Measurements from ENCODE around the gene CUX1. TPM values are rescaled to one million over a fixed set of nuclear protein-coding genes. Genes with fewer than 3 reads are reported as not detected.

Gene CUX1
- total and polyA plus RNA-seq, 2 donors (not counting 1 experiment from before 2014, with no cell fraction given), result 22.7 to 38.1 TPM

DNA sequence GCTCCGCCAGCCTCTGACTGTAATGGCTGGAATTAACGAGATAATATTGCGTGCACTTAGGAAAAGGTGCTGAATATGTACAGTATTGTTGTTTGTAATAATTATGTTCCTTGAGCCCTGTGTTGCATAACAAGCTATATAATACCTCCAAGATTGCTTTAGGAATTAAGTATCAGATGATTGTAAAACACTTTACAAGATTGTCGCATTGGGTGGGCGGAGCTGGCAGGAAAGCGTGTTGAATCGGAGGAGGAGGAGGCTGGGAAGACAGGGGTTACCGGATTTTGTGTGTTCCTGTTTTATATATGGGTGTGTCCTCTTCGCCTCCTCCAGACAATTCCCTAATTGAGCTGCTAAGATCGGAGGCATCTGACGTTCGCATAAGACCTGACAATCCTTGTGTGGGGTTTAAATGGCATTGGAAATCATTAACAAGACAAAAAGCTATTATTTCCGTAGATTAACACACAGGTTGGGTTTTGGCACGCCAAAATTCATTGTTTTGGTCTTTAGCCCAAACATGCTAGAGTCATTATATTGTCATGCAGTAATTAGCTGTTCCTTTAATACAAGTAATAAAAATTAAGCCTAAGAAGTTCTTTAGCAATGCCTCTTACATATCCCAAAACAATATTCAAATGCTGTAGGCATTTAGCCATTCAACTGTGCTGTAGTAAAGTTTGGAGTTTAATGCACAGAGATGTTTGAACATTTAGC is 276.3 kb downstream of the CUX1 start:
- Histone ChIP-seq H3K27ac (ENCODE audit: insufficient read depth, low read length) (no peak overlapping the region), H3K9me3 (ENCODE audit: control insufficient read depth, insufficient read depth, low read depth, low read length) (no peaks in the 10 kb centered on the region), H3K4me1 (ENCODE audit: control insufficient read depth, extremely low read depth, insufficient read depth, low read length) (no peaks in the 10 kb centered on the region), H3K4me2 (ENCODE audit: extremely low read depth, insufficient read depth, low read length) (no peak overlapping the region), H3K79me2 (ENCODE audit: control insufficient read depth, insufficient read depth, low read length) (no peaks in the 10 kb centered on the region), H3K4me3 (replicated peaks in 1 of 4; ENCODE audit: control extremely low read depth in 1 of 4, insufficient read depth in 1 of 4, low read depth in 3 of 4, low read length in 4 of 4) (no peak overlapping the region), H3K9ac (ENCODE audit: insufficient read depth, low read length) (no peak overlapping the region), H4K20me1 (ENCODE audit: control insufficient read depth, extremely low read depth, insufficient read depth, low read length) (no peaks in the 10 kb centered on the region), H2AFZ (ENCODE audit: low read length) (no peak overlapping the region), H3K36me3 (ENCODE audit: control insufficient read depth, insufficient read depth, low read length) (no peaks in the 10 kb centered on the region), H3K27me3 (ENCODE audit: control insufficient read depth, insufficient read depth, low read length) (no peaks in the 10 kb centered on the region)
- no peak for DNase-seq (ENCODE audit: low read depth in 2 of 2)
- TF ChIP-seq, protein P1, sequence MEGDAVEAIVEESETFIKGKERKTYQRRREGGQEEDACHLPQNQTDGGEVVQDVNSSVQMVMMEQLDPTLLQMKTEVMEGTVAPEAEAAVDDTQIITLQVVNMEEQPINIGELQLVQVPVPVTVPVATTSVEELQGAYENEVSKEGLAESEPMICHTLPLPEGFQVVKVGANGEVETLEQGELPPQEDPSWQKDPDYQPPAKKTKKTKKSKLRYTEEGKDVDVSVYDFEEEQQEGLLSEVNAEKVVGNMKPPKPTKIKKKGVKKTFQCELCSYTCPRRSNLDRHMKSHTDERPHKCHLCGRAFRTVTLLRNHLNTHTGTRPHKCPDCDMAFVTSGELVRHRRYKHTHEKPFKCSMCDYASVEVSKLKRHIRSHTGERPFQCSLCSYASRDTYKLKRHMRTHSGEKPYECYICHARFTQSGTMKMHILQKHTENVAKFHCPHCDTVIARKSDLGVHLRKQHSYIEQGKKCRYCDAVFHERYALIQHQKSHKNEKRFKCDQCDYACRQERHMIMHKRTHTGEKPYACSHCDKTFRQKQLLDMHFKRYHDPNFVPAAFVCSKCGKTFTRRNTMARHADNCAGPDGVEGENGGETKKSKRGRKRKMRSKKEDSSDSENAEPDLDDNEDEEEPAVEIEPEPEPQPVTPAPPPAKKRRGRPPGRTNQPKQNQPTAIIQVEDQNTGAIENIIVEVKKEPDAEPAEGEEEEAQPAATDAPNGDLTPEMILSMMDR (conservative IDR thresholded peaks at IDR 0.05 in 1 of 2, IDR thresholded peaks at IDR 0.05 in 1 of 2; ENCODE audit: low read depth in 1 of 2, low read length in 2 of 2), result no peak

DNA sequence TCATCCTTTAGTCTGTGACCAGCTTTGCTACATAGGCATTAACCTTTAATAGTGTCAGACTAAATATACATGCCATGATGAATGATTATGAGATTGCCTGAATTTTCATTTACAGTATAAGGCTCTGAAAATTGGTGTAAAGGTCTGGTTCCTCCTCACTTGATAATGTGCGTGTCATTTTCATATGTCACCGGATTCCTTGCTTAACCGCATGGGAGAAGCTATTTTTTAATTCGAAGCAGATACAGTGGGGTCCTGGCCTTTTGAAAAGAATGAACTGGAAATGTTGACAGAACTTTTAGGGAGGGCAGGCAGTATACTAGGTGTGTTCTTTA is 276.9 kb downstream of the CUX1 start:
- no peaks in the 10 kb centered on the region for H3K4me1 ChIP-seq (ENCODE audit: control insufficient read depth, extremely low read depth, insufficient read depth, low read length)
- no peaks in the 10 kb centered on the region for H4K20me1 ChIP-seq (ENCODE audit: control insufficient read depth, extremely low read depth, insufficient read depth, low read length)
- H3K4me2 ChIP-seq (ENCODE audit: extremely low read depth, insufficient read depth, low read length), result no peak overlapping the region
- no peak overlapping the region for H3K4me3 ChIP-seq (replicated peaks in 1 of 4; ENCODE audit: control extremely low read depth in 1 of 4, insufficient read depth in 1 of 4, low read depth in 3 of 4, low read length in 4 of 4)
- no peak overlapping the region for H3K27ac ChIP-seq (ENCODE audit: insufficient read depth, low read length)
- no peak overlapping the region for H2AFZ ChIP-seq (ENCODE audit: low read length)
- no peak for DNase-seq (ENCODE audit: low read depth in 2 of 2)
- no peaks in the 10 kb centered on the region for H3K36me3 ChIP-seq (ENCODE audit: control insufficient read depth, insufficient read depth, low read length)
- H3K79me2 ChIP-seq (ENCODE audit: control insufficient read depth, insufficient read depth, low read length), result no peaks in the 10 kb centered on the region
- no peak overlapping the region for H3K9ac ChIP-seq (ENCODE audit: insufficient read depth, low read length)
- H3K9me3 ChIP-seq (ENCODE audit: control insufficient read depth, insufficient read depth, low read depth, low read length), result no peaks in the 10 kb centered on the region
- H3K27me3 ChIP-seq (ENCODE audit: control insufficient read depth, insufficient read depth, low read length), result no peaks in the 10 kb centered on the region
- TF ChIP-seq EZH2 (IDR thresholded peaks at IDR 0.05; ENCODE audit: low read length, missing control alignments), result no peak
- TF ChIP-seq, protein P1 (conservative IDR thresholded peaks at IDR 0.05 in 1 of 2, IDR thresholded peaks at IDR 0.05 in 1 of 2; ENCODE audit: low read depth in 1 of 2, low read length in 2 of 2), result no peak

DNA sequence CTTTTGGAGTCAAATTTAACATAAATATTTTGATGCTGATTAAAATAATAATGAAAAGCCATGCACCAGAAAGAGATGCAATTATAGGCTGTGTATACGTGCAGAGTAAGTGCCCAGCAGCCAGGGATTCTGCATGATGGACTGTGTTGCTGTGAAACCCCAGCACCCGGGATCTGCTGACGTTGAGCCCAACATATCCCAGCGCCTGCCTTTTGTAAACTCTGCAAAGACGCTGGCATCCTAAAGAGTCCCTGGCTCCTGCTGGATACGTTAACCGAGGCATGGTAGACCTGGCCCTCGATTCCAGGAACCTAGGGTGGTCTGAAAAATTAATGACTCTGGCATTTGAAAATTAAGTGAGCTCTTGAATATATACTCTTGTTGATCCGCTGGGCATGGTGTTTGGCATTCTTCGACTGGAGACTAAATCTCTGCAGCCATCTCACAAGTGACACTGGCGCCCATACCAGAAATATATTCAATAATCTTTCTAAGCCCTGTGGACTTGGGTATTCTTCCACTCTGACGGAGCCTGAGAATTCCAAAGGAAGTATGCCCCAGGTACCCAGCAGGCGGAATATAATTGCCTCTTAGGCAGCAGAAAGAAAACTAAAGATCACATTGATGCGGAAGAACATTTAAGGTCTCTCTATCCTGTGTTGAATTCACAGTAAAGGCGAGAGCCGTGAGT is 278.0 kb downstream of the CUX1 start:
- Histone ChIP-seq H3K4me3 (replicated peaks in 1 of 4; ENCODE audit: control extremely low read depth in 1 of 4, insufficient read depth in 1 of 4, low read depth in 3 of 4, low read length in 4 of 4) (no peak overlapping the region), H3K79me2 (ENCODE audit: control insufficient read depth, insufficient read depth, low read length) (no peaks in the 10 kb centered on the region), H3K27ac (ENCODE audit: insufficient read depth, low read length) (no peak overlapping the region), H3K36me3 (ENCODE audit: control insufficient read depth, insufficient read depth, low read length) (no peaks in the 10 kb centered on the region), H3K4me1 (ENCODE audit: control insufficient read depth, extremely low read depth, insufficient read depth, low read length) (no peaks in the 10 kb centered on the region), H3K9me3 (ENCODE audit: control insufficient read depth, insufficient read depth, low read depth, low read length) (no peaks in the 10 kb centered on the region), H3K9ac (ENCODE audit: insufficient read depth, low read length) (no peak overlapping the region), H2AFZ (ENCODE audit: low read length) (no peak overlapping the region), H3K4me2 (ENCODE audit: extremely low read depth, insufficient read depth, low read length) (no peak overlapping the region), H3K27me3 (ENCODE audit: control insufficient read depth, insufficient read depth, low read length) (no peaks in the 10 kb centered on the region), H4K20me1 (ENCODE audit: control insufficient read depth, extremely low read depth, insufficient read depth, low read length) (no peaks in the 10 kb centered on the region)
- no peak for TF ChIP-seq EZH2 (IDR thresholded peaks at IDR 0.05; ENCODE audit: low read length, missing control alignments)
- TF ChIP-seq, protein P1 (conservative IDR thresholded peaks at IDR 0.05 in 1 of 2, IDR thresholded peaks at IDR 0.05 in 1 of 2; ENCODE audit: low read depth in 1 of 2, low read length in 2 of 2), result no peak
- no peak for DNase-seq (ENCODE audit: low read depth in 2 of 2)

Measured in fibroblast of lung (primary cell).